ENCODE results near the gene IGF2. TPM values are rescaled to one million over a fixed set of nuclear protein-coding genes. Genes with fewer than 3 reads are reported as not detected.

The IGF2 gene
- total RNA-seq, 1 donor from 2014 or later = 21.5 TPM

DNA sequence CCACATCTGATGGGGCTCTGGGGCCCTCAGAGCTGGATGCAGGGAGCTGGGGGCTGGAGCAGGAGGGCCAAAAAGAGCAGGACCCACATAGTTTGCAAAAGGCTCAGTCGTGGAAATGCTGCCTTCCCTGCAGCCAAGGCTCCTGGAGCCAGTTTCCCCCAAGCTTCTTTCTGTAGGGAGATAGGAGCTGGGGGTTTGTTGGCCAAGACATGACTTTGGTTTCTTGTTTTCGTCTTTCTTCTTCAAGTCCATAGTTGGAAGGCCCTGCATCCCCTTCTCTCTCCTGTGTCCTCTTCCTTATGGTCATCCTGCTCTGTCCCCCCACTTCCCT, 36.3 kb downstream of the IGF2 start:
- Mint-ChIP-seq H3K27ac (ENCODE audit: unreplicated experiment) (no peak overlapping the region), H3K36me3 (ENCODE audit: unreplicated experiment) (peaks cover 4% of the 10 kb centered on the region), H3K27me3 (ENCODE audit: unreplicated experiment) (peaks cover 3% of the 10 kb centered on the region), H3K4me1 (ENCODE audit: low read depth, unreplicated experiment) (no peaks in the 10 kb centered on the region), H3K4me3 (ENCODE audit: unreplicated experiment) (no peak overlapping the region), H3K9me3 (ENCODE audit: unreplicated experiment) (peaks cover 5% of the 10 kb centered on the region)
- TF ChIP-seq, protein P1, sequence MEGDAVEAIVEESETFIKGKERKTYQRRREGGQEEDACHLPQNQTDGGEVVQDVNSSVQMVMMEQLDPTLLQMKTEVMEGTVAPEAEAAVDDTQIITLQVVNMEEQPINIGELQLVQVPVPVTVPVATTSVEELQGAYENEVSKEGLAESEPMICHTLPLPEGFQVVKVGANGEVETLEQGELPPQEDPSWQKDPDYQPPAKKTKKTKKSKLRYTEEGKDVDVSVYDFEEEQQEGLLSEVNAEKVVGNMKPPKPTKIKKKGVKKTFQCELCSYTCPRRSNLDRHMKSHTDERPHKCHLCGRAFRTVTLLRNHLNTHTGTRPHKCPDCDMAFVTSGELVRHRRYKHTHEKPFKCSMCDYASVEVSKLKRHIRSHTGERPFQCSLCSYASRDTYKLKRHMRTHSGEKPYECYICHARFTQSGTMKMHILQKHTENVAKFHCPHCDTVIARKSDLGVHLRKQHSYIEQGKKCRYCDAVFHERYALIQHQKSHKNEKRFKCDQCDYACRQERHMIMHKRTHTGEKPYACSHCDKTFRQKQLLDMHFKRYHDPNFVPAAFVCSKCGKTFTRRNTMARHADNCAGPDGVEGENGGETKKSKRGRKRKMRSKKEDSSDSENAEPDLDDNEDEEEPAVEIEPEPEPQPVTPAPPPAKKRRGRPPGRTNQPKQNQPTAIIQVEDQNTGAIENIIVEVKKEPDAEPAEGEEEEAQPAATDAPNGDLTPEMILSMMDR (IDR thresholded peaks at IDR 0.05; ENCODE audit: partially characterized antibody, unreplicated experiment) = no peak
- no peak for DNase-seq

DNA sequence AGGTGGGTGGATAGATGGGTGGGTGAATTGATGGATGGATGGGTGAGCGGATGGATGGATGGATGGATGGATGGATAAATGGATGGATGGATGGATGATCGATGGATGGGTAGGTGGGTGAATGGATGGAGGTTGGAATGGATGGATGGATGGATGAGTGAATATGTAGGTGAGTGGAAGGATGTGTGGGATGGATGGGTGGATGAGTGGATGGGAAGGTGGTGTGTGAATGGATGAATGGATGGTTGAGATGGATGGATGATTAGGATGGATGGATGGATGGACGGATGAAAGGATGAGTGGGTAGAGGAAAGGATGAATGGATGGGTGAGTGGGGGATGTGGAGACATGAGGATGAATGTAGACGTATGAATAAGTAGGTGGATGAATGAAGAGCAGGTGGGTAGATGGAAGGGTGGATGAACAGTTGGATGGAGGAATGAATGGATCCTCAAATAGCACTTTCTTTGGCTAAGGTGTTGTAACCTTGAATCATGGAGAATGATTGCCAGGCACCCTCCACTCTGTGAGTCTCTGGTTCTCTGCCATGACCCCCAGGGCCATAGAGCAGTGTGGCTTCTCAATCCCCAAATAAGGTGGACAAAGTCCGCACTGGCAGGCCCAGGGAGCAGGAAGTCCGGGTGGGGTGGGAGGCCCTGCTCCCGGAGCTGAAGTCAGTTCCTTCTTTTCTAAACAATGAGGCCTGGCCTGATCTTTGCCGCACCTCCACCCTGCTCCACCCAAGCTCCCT, 36.9 kb downstream of the IGF2 start:
- TF ChIP-seq, protein P1 (IDR thresholded peaks at IDR 0.05; ENCODE audit: partially characterized antibody, unreplicated experiment) = no peak
- Mint-ChIP-seq H3K4me3 (ENCODE audit: unreplicated experiment) (peak overlapping the region; percentile 8), H3K36me3 (ENCODE audit: unreplicated experiment) (peaks cover 4% of the 10 kb centered on the region), H3K27me3 (ENCODE audit: unreplicated experiment) (peaks cover 3% of the 10 kb centered on the region), H3K4me1 (ENCODE audit: low read depth, unreplicated experiment) (no peaks in the 10 kb centered on the region), H3K9me3 (ENCODE audit: unreplicated experiment) (peaks cover 5% of the 10 kb centered on the region), H3K27ac (ENCODE audit: unreplicated experiment) (no peak overlapping the region)
- DNase-seq = no peak

DNA sequence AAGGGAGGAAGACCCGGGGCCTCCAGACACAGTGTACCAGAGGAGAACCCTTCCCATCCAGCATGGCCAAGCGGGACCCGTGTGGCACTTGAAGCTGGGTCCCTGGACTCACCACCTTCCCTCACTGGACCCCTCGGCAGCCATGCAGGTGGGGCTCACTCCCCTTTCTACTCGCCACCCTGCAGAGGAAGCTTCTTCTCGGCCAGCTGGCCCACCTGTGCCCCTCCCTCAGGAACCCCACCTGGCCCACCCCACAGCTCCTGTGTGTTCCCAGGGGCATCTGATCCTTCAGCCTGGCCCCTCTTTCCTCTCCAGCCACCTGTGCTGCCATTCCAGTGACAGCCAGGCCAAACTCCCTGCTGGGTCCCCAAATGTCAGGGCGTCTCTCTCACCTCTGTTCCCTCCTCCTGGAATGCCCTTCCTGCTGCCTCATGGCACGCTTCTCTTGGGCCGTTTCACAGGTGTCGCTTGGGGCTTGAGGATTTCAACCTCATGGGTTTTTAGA, 38.0 kb downstream of the IGF2 start:
- peaks cover 4% of the 10 kb centered on the region for H3K36me3 Mint-ChIP-seq (ENCODE audit: unreplicated experiment)
- TF ChIP-seq, protein P1 (IDR thresholded peaks at IDR 0.05; ENCODE audit: partially characterized antibody, unreplicated experiment) = no peak

DNA sequence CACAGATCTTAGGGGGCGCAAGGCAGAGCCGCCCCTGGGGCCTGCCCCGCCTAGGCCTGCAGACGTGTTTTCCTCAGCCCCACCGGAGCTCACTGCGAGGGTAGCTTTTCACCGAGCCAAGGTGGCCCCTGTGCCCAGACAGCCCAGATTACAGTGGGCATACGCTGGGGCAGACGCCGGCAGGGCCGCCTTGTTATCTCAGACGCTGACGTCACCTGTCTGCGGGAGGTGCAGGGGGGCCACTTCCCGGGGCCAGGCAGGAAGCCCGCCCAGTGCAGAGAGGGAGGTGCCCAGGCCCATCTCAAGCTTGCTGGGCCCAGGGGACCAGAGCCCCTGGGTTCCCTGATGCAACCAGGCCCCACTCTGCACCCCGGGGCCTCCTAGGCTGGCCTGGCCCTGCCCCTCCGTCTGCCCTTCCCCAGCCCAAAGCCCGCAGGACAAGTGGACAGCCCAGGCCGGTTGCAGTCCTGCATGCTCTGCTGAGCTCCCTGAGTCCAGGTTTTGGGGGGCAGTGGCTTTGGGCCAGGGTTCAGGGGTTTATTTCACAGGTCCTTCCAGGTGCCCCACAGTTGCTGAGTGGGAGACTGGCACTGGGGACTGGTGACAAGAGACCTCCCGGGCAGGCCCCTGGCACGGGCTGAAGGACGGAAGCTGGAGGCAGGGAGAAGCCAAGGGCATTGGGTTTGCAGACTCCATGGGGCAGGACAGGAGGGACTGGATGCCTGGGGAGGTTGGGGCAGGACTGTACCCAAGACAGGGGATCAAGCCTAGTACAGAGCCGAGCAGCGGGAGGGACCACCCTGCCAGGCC, 38.6 kb downstream of the IGF2 start:
- DNase-seq = no peak
- peaks cover 5% of the 10 kb centered on the region for H3K9me3 Mint-ChIP-seq (ENCODE audit: unreplicated experiment)
- TF ChIP-seq, protein P1 (IDR thresholded peaks at IDR 0.05; ENCODE audit: partially characterized antibody, unreplicated experiment) = no peak
- peaks cover 3% of the 10 kb centered on the region for H3K27me3 Mint-ChIP-seq (ENCODE audit: unreplicated experiment)
- H3K4me3 Mint-ChIP-seq (ENCODE audit: unreplicated experiment) = no peak overlapping the region
- H3K27ac Mint-ChIP-seq (ENCODE audit: unreplicated experiment) = no peak overlapping the region
- peaks cover 4% of the 10 kb centered on the region for H3K36me3 Mint-ChIP-seq (ENCODE audit: unreplicated experiment)
- H3K4me1 Mint-ChIP-seq (ENCODE audit: low read depth, unreplicated experiment) = no peaks in the 10 kb centered on the region

More for the DNA sequence above, 38.0 kb downstream of the IGF2 start:
- Mint-ChIP-seq H3K9me3 (ENCODE audit: unreplicated experiment) (peaks cover 5% of the 10 kb centered on the region), H3K4me1 (ENCODE audit: low read depth, unreplicated experiment) (no peaks in the 10 kb centered on the region), H3K27ac (ENCODE audit: unreplicated experiment) (no peak overlapping the region), H3K4me3 (ENCODE audit: unreplicated experiment) (no peak overlapping the region), H3K27me3 (ENCODE audit: unreplicated experiment) (peaks cover 3% of the 10 kb centered on the region)
- no peak for DNase-seq
